RWPE2 (cell line): ENCODE data around the gene ENDOU.

Experiments used
- ATAC-seq: fragments of 200-7000 bp; cut with Tn5 transposase; 3 replicates; pipeline ENCODE4 v1.9.1; 2021; ENCODE audit warnings: low read depth
- DNase-seq: peaks from one replicate; pipeline ENCODE4 v3.0.0-alpha.2; 2020; ENCODE audit warnings: low spot score
- H3K27ac ChIP-seq: fragments of 450-650 bp; 2 replicates; pipeline ENCODE4 v1.5.1; 2017; ENCODE audit warnings: mild to moderate bottlenecking; ENCODE audit not compliant: poor library complexity, severe bottlenecking
- H3K27me3 ChIP-seq: fragments of 250-450 bp; sonication (Bioruptor Pico); 2 replicates; pipeline ENCODE4 v1.5.1; 2021; ENCODE audit warnings: mild to moderate bottlenecking, moderate library complexity; ENCODE audit not compliant: insufficient read depth, poor library complexity, severe bottlenecking
- H3K36me3 ChIP-seq: fragments of 250-450 bp; sonication (Bioruptor Pico); 2 replicates; pipeline ENCODE4 v1.5.1; 2020; ENCODE audit warnings: low read depth, mild to moderate bottlenecking, moderate library complexity
- H3K4me1 ChIP-seq: fragments of 250-450 bp; sonication (Bioruptor Pico); 2 replicates; pipeline ENCODE4 v1.5.1; 2021; ENCODE audit warnings: mild to moderate bottlenecking, moderate library complexity; ENCODE audit not compliant: insufficient read depth, poor library complexity, severe bottlenecking
- H3K4me3 ChIP-seq: fragments of 250-450 bp; sonication (Bioruptor Pico); 2 replicates; pipeline ENCODE4 v1.5.1; 2021; ENCODE audit warnings: mild to moderate bottlenecking, moderate library complexity; ENCODE audit not compliant: severe bottlenecking
- H3K9me3 ChIP-seq: fragments of 250-450 bp; sonication (Bioruptor Pico); 2 replicates; pipeline ENCODE4 v1.5.1; 2021; ENCODE audit warnings: mild to moderate bottlenecking, moderate library complexity; ENCODE audit not compliant: severe bottlenecking
- CTCF ChIP-seq: fragments of 450-650 bp; IDR thresholded peaks from one replicate; pipeline ENCODE4 v1.5.1; 2017; ENCODE audit warnings: mild to moderate bottlenecking, moderate library complexity; ENCODE audit not compliant: poor library complexity, severe bottlenecking

Gene ENDOU

GRCh38 chr12:47733142-47733541 is 7.9 kb upstream of the ENDOU start:
- H3K4me3 ChIP-seq: no peak overlapping the region
- no peaks in the 10 kb centered on the region for H3K27me3 ChIP-seq
- no peaks in the 10 kb centered on the region for H3K9me3 ChIP-seq
- DNase-seq (no peak), ATAC-seq (no peak)
- TF ChIP-seq CTCF: no peak
- no peaks in the 10 kb centered on the region for H3K36me3 ChIP-seq
- no peaks in the 10 kb centered on the region for H3K4me1 ChIP-seq
- no peak overlapping the region for H3K27ac ChIP-seq

- Histone ChIP-seq H3K27me3 (no peaks in the 10 kb centered on the region), H3K4me3 (no peak overlapping the region), H3K9me3 (no peaks in the 10 kb centered on the region), H3K36me3 (no peaks in the 10 kb centered on the region), H3K4me1 (no peaks in the 10 kb centered on the region), H3K27ac (no peak overlapping the region)
- no peak for ATAC-seq
- no peak for DNase-seq
- no peak for TF ChIP-seq CTCF
Measured at GRCh38 chr12:47732504-47732903, 7.2 kb upstream of the ENDOU start.

- TF ChIP-seq CTCF: no peak
- no peak for ATAC-seq
- no peak for DNase-seq
- Histone ChIP-seq H3K9me3 (no peaks in the 10 kb centered on the region), H3K4me3 (no peak overlapping the region), H3K36me3 (no peaks in the 10 kb centered on the region), H3K4me1 (no peaks in the 10 kb centered on the region), H3K27me3 (no peaks in the 10 kb centered on the region), H3K27ac (no peak overlapping the region)
Measured at GRCh38 chr12:47731723-47732122, 6.4 kb upstream of the ENDOU start.

GRCh38 chr12:47730341-47730744 is 5.1 kb upstream of the ENDOU start:
- H3K27ac ChIP-seq: no peak overlapping the region
- H3K4me1 ChIP-seq: peaks cover 4% of the 10 kb centered on the region
- DNase-seq (no peak), ATAC-seq (peak; percentile 22; the same call in 1 of the 3 replicates)
- no peak overlapping the region for H3K4me3 ChIP-seq
- no peaks in the 10 kb centered on the region for H3K9me3 ChIP-seq
- no peak for TF ChIP-seq CTCF
- H3K36me3 ChIP-seq: no peaks in the 10 kb centered on the region
- no peaks in the 10 kb centered on the region for H3K27me3 ChIP-seq

GRCh38 chr12:47729233-47729632 is 3.9 kb upstream of the ENDOU start:
- no peaks in the 10 kb centered on the region for H3K27me3 ChIP-seq
- no peak overlapping the region for H3K27ac ChIP-seq
- H3K9me3 ChIP-seq: no peaks in the 10 kb centered on the region
- H3K4me3 ChIP-seq: no peak overlapping the region
- peaks cover 4% of the 10 kb centered on the region for H3K4me1 ChIP-seq
- no peak for TF ChIP-seq CTCF
- no peaks in the 10 kb centered on the region for H3K36me3 ChIP-seq
- no peak for ATAC-seq
- DNase-seq: no peak
